ENCODE results near the gene FHIT. TPM values are rescaled to one million over a fixed set of nuclear protein-coding genes. Genes with fewer than 3 reads are reported as not detected.

The FHIT gene
- total RNA-seq, 2 donors from 2014 or later, result 10.4 to 15.8 TPM

DNA sequence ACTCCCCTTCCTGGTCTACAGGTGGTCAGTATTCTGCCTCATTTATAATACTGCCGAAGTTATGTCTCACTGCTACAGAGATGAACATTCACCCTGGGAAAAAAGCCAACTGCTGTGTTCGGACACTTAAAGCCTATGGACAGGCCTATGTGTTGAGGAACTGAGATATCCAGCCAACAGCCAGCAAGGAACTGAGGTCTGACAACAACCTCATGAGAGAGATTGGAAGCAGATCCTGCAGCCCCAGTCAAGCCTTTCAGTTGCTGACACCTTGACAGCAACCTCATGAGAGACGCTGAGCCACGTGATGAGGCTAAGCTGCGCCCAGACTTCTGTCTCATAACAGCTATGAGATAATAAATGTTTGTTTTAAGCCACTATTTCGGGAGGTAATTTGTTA is 18.2 kb upstream of the FHIT start:
- intact Hi-C loops (cut with DNase I), result no loop called here
- WGBS, 2 donors, result 63 to 80% methylated on average over 6 of the region's 6 CpGs

DNA sequence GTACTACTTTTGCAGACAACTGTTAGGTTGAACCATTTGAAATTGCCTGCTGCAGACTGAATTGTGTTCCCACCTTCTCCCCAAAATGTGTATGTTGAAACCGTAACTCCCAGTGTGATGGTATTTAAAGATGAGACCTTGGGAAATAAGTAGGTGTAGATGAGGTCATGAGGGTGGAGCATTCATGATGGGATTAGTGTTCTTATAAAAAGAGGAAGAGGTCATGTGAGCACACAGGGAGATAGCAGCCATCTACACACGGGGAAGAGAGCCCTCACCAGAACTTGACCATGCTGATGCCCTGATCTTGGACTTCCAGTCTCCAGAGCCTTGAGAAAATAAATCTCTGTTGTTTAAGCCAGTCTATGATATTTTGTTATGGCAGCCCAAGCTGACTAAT is 17.4 kb upstream of the FHIT start:
- intact Hi-C loops (cut with DNase I), result no loop called here
- Histone ChIP-seq H3K36me3 (replicated peaks in 1 of 2; ENCODE audit: insufficient read depth in 1 of 2, low read depth in 2 of 2) (no peaks in the 10 kb centered on the region), H3K27ac (no peak overlapping the region), H3K4me1 (no peaks in the 10 kb centered on the region), H3K27me3 (no peaks in the 10 kb centered on the region), H3K9me3 (no peaks in the 10 kb centered on the region), H3K4me3 (no peak overlapping the region)
- no peak for ATAC-seq
- no peak for DNase-seq
- TF ChIP-seq, protein P1, sequence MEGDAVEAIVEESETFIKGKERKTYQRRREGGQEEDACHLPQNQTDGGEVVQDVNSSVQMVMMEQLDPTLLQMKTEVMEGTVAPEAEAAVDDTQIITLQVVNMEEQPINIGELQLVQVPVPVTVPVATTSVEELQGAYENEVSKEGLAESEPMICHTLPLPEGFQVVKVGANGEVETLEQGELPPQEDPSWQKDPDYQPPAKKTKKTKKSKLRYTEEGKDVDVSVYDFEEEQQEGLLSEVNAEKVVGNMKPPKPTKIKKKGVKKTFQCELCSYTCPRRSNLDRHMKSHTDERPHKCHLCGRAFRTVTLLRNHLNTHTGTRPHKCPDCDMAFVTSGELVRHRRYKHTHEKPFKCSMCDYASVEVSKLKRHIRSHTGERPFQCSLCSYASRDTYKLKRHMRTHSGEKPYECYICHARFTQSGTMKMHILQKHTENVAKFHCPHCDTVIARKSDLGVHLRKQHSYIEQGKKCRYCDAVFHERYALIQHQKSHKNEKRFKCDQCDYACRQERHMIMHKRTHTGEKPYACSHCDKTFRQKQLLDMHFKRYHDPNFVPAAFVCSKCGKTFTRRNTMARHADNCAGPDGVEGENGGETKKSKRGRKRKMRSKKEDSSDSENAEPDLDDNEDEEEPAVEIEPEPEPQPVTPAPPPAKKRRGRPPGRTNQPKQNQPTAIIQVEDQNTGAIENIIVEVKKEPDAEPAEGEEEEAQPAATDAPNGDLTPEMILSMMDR (IDR thresholded peaks at IDR 0.05), result no peak
- TF ChIP-seq POLR2A (IDR thresholded peaks at IDR 0.05), result no peak
- WGBS, 2 donors, result 57 to 87% methylated on average over 2 of the region's 2 CpGs

More for the DNA sequence above, 18.2 kb upstream of the FHIT start:
- H3K27ac ChIP-seq, result no peak overlapping the region
- no peaks in the 10 kb centered on the region for H3K4me1 ChIP-seq
- no peaks in the 10 kb centered on the region for H3K9me3 ChIP-seq
- no peak for DNase-seq
- no peaks in the 10 kb centered on the region for H3K36me3 ChIP-seq (replicated peaks in 1 of 2; ENCODE audit: insufficient read depth in 1 of 2, low read depth in 2 of 2)
- ATAC-seq, result no peak
- TF ChIP-seq, protein P1 (IDR thresholded peaks at IDR 0.05), result no peak
- TF ChIP-seq POLR2A (IDR thresholded peaks at IDR 0.05), result no peak
- no peak overlapping the region for H3K4me3 ChIP-seq
- no peaks in the 10 kb centered on the region for H3K27me3 ChIP-seq

DNA sequence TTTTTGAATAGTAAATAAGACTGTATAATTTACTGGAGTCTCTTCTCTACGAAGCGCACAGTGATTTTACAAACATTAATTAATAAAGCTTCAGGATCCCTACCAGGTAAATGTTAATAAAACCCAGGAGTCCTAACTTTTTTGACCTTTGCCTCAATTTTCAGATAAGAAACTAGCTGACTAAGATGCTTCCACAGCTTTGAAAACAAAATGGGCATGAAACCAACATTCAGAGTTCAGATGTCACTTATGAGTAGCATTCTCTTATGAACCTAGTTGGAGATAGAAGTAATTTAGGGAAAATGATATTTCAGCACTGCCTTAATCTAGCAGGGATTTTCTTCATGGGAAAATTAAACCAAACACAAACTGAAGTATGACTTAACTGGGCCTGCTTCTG is 13.0 kb upstream of the FHIT start:
- Histone ChIP-seq H3K36me3 (replicated peaks in 1 of 2; ENCODE audit: insufficient read depth in 1 of 2, low read depth in 2 of 2) (no peaks in the 10 kb centered on the region), H3K4me3 (no peak overlapping the region), H3K4me1 (no peaks in the 10 kb centered on the region), H3K27ac (no peak overlapping the region), H3K9me3 (no peaks in the 10 kb centered on the region), H3K27me3 (no peaks in the 10 kb centered on the region)
- TF ChIP-seq, protein P1 (IDR thresholded peaks at IDR 0.05), result no peak
- no peak for TF ChIP-seq POLR2A (IDR thresholded peaks at IDR 0.05)
- intact Hi-C loops (cut with DNase I), result no loop called here
- 83 to 86% methylated on average over 2 of the region's 2 CpGs for WGBS, 2 donors
- no peak for ATAC-seq
- no peak for DNase-seq

DNA sequence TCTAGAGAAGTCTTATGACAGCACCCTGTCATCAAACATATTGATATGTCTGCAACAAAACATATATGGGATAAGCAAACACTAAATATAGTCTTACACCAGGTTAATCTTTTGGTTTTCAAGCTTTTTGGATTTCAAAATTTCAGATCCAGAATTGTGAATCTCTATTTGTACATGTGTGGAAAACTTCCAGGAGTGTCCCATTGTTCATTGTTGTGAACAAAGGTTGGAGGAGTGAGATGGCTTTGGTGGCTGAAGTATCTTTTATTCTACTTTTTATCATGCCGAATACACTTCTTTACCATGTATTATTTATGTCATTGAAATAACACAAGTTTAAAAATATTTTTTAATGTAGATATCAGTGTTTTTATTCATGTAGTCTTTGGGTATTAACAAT is 5.9 kb upstream of the FHIT start:
- Histone ChIP-seq H3K27ac (no peak overlapping the region), H3K36me3 (replicated peaks in 1 of 2; ENCODE audit: insufficient read depth in 1 of 2, low read depth in 2 of 2) (no peaks in the 10 kb centered on the region), H3K27me3 (no peaks in the 10 kb centered on the region), H3K9me3 (no peaks in the 10 kb centered on the region), H3K4me1 (no peaks in the 10 kb centered on the region), H3K4me3 (no peak overlapping the region)
- ATAC-seq (no peak), DNase-seq (no peak)
- 88 to 90% methylated on average over 1 of the region's 1 CpG for WGBS, 2 donors
- TF ChIP-seq, protein P1 (IDR thresholded peaks at IDR 0.05), result no peak
- TF ChIP-seq POLR2A (IDR thresholded peaks at IDR 0.05), result no peak
- intact Hi-C loops (cut with DNase I), result no loop called here

DNA sequence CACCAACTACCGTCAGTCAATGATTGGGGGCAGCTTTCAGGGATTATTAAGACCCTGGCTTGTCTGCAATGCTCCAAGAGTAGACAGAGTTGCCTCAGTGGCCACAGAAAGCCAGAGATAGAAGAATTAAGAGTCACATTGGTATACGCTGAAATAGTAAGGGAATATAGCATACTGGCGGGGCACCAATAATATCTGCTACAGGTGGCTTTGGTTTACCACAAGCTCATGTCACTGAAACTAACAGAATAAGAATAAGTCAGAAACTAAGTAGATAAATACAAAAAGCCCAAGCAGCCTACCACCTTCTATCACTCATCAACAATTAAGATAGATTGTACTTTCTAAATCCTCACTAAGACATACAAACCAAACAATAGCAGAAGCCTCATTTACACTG is 2.5 kb upstream of the FHIT start:
- Histone ChIP-seq H3K27me3 (no peaks in the 10 kb centered on the region), H3K4me3 (no peak overlapping the region), H3K36me3 (replicated peaks in 1 of 2; ENCODE audit: insufficient read depth in 1 of 2, low read depth in 2 of 2) (no peaks in the 10 kb centered on the region), H3K4me1 (peaks cover 9% of the 10 kb centered on the region), H3K9me3 (no peaks in the 10 kb centered on the region), H3K27ac (no peak overlapping the region)
- WGBS, 2 donors, result 92% methylated on average over 3 of the region's 3 CpGs
- TF ChIP-seq, protein P1 (IDR thresholded peaks at IDR 0.05), result no peak
- no peak for TF ChIP-seq POLR2A (IDR thresholded peaks at IDR 0.05)
- no peak for DNase-seq
- ATAC-seq, result no peak
- intact Hi-C loops (cut with DNase I), result no loop called here
